ENCODE results near the gene PPTC7.

The PPTC7 gene

GRCh38 chr12:110585231-110585799 lies 2.2 kb upstream of the PPTC7 start:
- H3K27ac ChIP-seq (ENCODE audit: extremely low read depth, low read depth, low read length), result no peak overlapping the region
- H3K36me3 ChIP-seq (ENCODE audit: control insufficient read depth in 2 of 2, insufficient read depth in 1 of 2, low read length in 2 of 2), result no peaks in the 10 kb centered on the region; a peak in 1 of 3 replicates
- CTCF ChIA-PET, result interaction anchor here (0.6 to 1.9 kb wide), 6 partner anchors 16 to 347 kb away, joined by 3 to 7 read pairs (median 6); no protein-coding TSS in a partner anchor
- no peaks in the 10 kb centered on the region for H3K9me3 ChIP-seq (ENCODE audit: control insufficient read depth, insufficient read depth, low read depth, low read length)
- peaks cover 2% of the 10 kb centered on the region; the same call in 1 of the 2 replicates for H3K4me1 ChIP-seq (ENCODE audit: control insufficient read depth, insufficient read depth, low read length)
- TF ChIP-seq ZNF133 (tag by site-specific recombination; IDR thresholded peaks at IDR 0.05), result no peak
- TF ChIP-seq ZNF24 (tag by site-specific recombination; IDR thresholded peaks at IDR 0.05), result no peak
- TF ChIP-seq REPIN1 (tag by site-specific recombination; IDR thresholded peaks at IDR 0.05; ENCODE audit: low read depth), result no peak
- TF ChIP-seq ZSCAN16 (tag by site-specific recombination; IDR thresholded peaks at IDR 0.05), result no peak
- no peak for TF ChIP-seq ZNF248 (tag by site-specific recombination; IDR thresholded peaks at IDR 0.05)
- no peak for TF ChIP-seq ZNF704 (tag by site-specific recombination; IDR thresholded peaks at IDR 0.05)
- TF ChIP-seq KLF16 (tag by site-specific recombination; IDR thresholded peaks at IDR 0.05), result no peak
- TF ChIP-seq ZNF48 (tag by site-specific recombination; IDR thresholded peaks at IDR 0.05), result no peak
- no peak for TF ChIP-seq SETDB1 (IDR thresholded peaks at IDR 0.05; ENCODE audit: insufficient read length, low read length)
- TF ChIP-seq ZNF426 (tag by site-specific recombination; IDR thresholded peaks at IDR 0.05), result no peak
- no peak for TF ChIP-seq CTCF (tag by site-specific recombination; IDR thresholded peaks at IDR 0.05)
- POLR2A ChIA-PET, result no interaction called here
- no peak overlapping the region for H3K4me3 ChIP-seq (ENCODE audit: low read depth, low read length)

- Histone ChIP-seq H3K4me1 (ENCODE audit: control insufficient read depth, insufficient read depth, low read length) (peaks cover 14% of the 10 kb centered on the region), H3K27ac (ENCODE audit: extremely low read depth, low read depth, low read length) (peak overlapping the region; percentile 80), H3K4me3 (ENCODE audit: low read depth, low read length) (peak overlapping the region; percentile 87), H3K36me3 (ENCODE audit: control insufficient read depth in 2 of 2, insufficient read depth in 1 of 2, low read length in 2 of 2) (no peaks in the 10 kb centered on the region; a peak in 1 of 3 replicates), H3K9me3 (ENCODE audit: control insufficient read depth, insufficient read depth, low read depth, low read length) (no peaks in the 10 kb centered on the region)
- ChIA-PET POLR2A (interaction anchor here (1.7 kb wide), 1 partner anchor 114 kb away, joined by 4 read pairs; the partner anchor contains the start of genes FAM216A and GPN3), CTCF (interaction anchor here (0.8 kb wide), 1 partner anchor 19 kb away, joined by 3 read pairs; no protein-coding TSS in a partner anchor)
- TF ChIP-seq ZSCAN18 (tag by site-specific recombination; IDR thresholded peaks at IDR 0.05) (no peak), ZBTB17 (tag by site-specific recombination; IDR thresholded peaks at IDR 0.05) (peak; percentile 91), ZBTB7A (tag by site-specific recombination; IDR thresholded peaks at IDR 0.05; ENCODE audit: low read depth) (peak; percentile 39; the same call in 1 of the 2 replicates), GLIS1 (tag by site-specific recombination; IDR thresholded peaks at IDR 0.05) (peak; percentile 58), ZNF629 (tag by site-specific recombination; IDR thresholded peaks at IDR 0.05) (no peak; the same call in 1 of the 2 replicates), ZBTB44 (tag by site-specific recombination; IDR thresholded peaks at IDR 0.05) (no peak), YY1 (tag by site-specific recombination; IDR thresholded peaks at IDR 0.05) (no peak), PRDM4 (tag by site-specific recombination; IDR thresholded peaks at IDR 0.05) (no peak), KLF17 (tag by site-specific recombination; IDR thresholded peaks at IDR 0.05) (no peak), TCF7L2 (IDR thresholded peaks at IDR 0.05; ENCODE audit: borderline replicate concordance, low read depth, low read length) (no peak), SCRT2 (tag by site-specific recombination; IDR thresholded peaks at IDR 0.05) (peak; percentile 73), ZFP37 (tag by site-specific recombination; IDR thresholded peaks at IDR 0.05) (peak; percentile 89; the same call in 1 of the 2 replicates), ZNF433 (tag by site-specific recombination; IDR thresholded peaks at IDR 0.05; ENCODE audit: low read depth) (no peak)
Measured at GRCh38 chr12:110582276-110583136, 612 bp downstream of the PPTC7 start.
